Measurements from ENCODE around the gene SMIM3.

Gene SMIM3

DNA sequence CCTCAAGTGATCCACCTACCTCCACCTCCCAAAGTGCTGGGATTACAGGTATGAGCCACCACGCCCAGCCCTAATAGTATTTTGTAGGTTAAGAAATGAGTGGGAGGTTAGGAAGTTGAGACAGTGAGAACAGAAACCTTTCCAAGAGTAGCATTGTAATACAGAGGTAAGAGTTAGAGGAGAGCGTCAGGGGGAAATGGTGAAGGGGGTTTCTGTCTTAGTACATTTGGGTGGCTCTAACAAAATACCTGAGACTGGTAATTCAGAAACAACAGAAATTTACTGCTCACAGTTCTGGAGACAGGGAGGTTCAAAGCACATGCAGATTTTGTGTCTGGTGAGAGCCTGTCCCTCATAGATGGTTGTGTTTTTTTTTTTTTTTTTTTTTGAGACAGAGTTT is 18.8 kb downstream of the SMIM3 start:
- TF ChIP-seq, protein P1, sequence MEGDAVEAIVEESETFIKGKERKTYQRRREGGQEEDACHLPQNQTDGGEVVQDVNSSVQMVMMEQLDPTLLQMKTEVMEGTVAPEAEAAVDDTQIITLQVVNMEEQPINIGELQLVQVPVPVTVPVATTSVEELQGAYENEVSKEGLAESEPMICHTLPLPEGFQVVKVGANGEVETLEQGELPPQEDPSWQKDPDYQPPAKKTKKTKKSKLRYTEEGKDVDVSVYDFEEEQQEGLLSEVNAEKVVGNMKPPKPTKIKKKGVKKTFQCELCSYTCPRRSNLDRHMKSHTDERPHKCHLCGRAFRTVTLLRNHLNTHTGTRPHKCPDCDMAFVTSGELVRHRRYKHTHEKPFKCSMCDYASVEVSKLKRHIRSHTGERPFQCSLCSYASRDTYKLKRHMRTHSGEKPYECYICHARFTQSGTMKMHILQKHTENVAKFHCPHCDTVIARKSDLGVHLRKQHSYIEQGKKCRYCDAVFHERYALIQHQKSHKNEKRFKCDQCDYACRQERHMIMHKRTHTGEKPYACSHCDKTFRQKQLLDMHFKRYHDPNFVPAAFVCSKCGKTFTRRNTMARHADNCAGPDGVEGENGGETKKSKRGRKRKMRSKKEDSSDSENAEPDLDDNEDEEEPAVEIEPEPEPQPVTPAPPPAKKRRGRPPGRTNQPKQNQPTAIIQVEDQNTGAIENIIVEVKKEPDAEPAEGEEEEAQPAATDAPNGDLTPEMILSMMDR (IDR thresholded peaks at IDR 0.05), result no peak
- no peaks in the 10 kb centered on the region for H3K9me3 ChIP-seq

DNA sequence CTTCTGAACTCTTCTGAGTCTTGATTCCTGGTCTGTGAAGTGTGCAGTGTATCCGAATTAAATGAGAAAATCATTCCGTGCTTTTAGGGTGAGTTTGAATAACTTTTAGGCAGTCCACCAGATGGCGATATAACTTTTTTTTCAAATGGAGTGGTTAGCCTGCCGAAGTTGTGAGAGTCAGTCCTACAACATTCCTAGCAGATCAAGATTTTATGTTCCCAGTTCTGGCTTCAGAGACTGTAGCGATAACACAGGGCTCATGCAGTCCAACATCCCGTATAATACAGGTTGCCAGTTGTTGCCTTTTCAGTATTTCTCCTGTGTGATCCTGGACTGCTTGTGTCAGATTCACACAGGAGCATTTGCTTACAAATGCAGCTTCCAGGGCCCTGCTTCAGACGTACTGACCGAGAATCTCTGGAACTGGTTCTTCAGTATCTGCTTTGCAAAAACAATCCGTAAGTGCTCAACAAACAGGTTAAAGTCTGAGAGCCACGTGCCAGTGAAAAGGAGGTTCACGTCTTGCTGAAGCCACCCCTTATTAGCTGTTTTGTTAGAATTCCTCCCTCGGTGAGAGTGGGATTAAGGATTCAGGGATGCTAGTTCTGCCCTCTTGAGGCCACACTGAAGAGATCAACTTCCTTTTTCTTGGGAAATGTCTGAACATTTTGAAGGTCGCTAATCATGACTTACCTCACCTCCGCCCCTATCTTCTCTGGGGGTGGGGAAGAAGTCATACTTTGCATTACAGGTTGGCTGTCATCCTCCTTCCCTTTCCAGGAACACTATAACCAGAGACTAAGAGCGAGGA is 22.8 kb downstream of the SMIM3 start:
- Histone ChIP-seq H3K4me3 (ENCODE audit: low read depth in 1 of 2, low read length in 1 of 2) (peak overlapping the region in 1 of 2 experiments; percentile 28), H3K27me3 (no peaks in the 10 kb centered on the region), H3K4me1 (ENCODE audit: control insufficient read depth in 1 of 2, insufficient read depth in 1 of 2, low read depth in 1 of 2, low read length in 1 of 2) (peaks cover 4 to 12% of the 10 kb centered on the region in 2 experiments), H3K36me3 (peaks cover 7% of the 10 kb centered on the region), H3K27ac (peak overlapping the region; percentile 37), H3K9me3 (no peaks in the 10 kb centered on the region)
- TF ChIP-seq, protein P1 (IDR thresholded peaks at IDR 0.05), result no peak

More for the DNA sequence above, 18.8 kb downstream of the SMIM3 start:
- Histone ChIP-seq H3K4me1 (ENCODE audit: control insufficient read depth in 1 of 2, insufficient read depth in 1 of 2, low read depth in 1 of 2, low read length in 1 of 2) (peaks cover 4 to 12% of the 10 kb centered on the region in 2 experiments), H3K4me3 (ENCODE audit: low read depth in 1 of 2, low read length in 1 of 2) (no peak overlapping the region), H3K27me3 (no peaks in the 10 kb centered on the region), H3K27ac (no peak overlapping the region), H3K36me3 (peaks cover 20% of the 10 kb centered on the region)

DNA sequence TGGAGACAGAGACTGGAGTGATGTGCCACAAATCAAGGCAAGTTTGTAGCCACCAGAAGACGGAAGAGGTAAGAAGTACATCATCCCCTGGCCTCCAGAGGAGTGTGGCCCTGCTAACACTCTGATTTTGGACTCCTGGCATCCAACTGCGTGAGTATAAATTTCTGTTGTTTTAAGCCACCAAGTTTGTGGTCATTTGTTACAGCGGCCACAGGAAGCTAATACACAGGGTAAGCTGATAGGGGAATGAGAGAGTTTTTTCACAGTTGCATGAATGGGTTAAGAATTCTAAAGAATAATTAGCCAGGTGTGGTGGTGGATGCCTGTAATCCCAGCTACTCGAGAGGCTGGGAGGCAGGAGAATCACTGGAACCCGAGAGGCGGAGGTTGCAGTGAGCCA is 25.8 kb downstream of the SMIM3 start:
- H3K4me1 ChIP-seq (ENCODE audit: control insufficient read depth in 1 of 2, insufficient read depth in 1 of 2, low read depth in 1 of 2, low read length in 1 of 2), result peaks cover 4 to 12% of the 10 kb centered on the region in 2 experiments
- no peak overlapping the region for H3K4me3 ChIP-seq (ENCODE audit: low read depth in 1 of 2, low read length in 1 of 2)
- H3K36me3 ChIP-seq, result no peaks in the 10 kb centered on the region
- H3K27ac ChIP-seq, result no peak overlapping the region
- TF ChIP-seq, protein P1 (IDR thresholded peaks at IDR 0.05), result no peak
- no peaks in the 10 kb centered on the region for H3K27me3 ChIP-seq
- no peaks in the 10 kb centered on the region for H3K9me3 ChIP-seq

DNA sequence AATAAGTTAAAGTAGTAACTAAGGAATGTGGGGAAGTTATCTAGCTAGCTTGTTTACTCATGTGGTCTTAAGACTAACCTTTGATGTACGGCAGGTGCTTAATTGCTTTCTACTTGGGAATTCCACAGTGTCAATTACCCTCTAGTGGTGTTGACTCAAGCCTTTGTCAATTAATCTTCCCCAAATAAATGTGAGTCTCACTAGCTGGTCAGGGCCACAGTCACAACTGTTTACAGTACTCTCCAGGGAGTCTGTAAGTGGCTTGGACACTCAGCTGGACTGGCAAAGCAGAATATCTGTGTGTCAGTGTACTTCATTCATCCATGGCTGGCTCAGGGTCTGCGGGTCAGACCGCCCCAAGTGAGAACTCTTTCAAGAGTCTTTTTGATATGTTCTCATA is 30.8 kb downstream of the SMIM3 start:
- Histone ChIP-seq H3K4me3 (ENCODE audit: low read depth in 1 of 2, low read length in 1 of 2) (no peak overlapping the region), H3K27ac (no peak overlapping the region), H3K36me3 (no peaks in the 10 kb centered on the region), H3K4me1 (ENCODE audit: control insufficient read depth in 1 of 2, insufficient read depth in 1 of 2, low read depth in 1 of 2, low read length in 1 of 2) (no peaks in the 10 kb centered on the region), H3K27me3 (no peaks in the 10 kb centered on the region), H3K9me3 (no peaks in the 10 kb centered on the region)
- TF ChIP-seq, protein P1 (IDR thresholded peaks at IDR 0.05), result no peak

DNA sequence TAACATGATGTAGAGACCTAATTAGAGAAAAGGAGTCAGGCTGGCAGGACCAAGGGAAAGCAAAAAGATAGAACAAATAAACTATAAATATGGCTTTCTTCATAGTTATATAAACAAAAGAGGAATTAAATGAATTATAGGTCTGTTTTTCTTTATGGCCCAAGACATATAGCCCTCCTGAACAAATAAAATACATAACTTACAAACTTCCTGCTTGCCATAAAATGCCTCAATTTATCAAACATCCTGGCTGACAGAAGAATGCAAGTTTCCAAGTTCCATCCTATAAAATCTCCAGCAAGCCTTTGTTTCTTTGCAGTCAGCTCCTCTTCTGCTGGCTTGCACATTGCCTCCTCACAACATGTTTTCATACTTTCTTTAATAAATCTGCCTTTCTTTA is 36.5 kb downstream of the SMIM3 start:
- TF ChIP-seq, protein P1 (IDR thresholded peaks at IDR 0.05), result no peak

More for the DNA sequence above, 36.5 kb downstream of the SMIM3 start:
- Histone ChIP-seq H3K4me3 (ENCODE audit: low read depth in 1 of 2, low read length in 1 of 2) (no peak overlapping the region), H3K4me1 (ENCODE audit: control insufficient read depth in 1 of 2, insufficient read depth in 1 of 2, low read depth in 1 of 2, low read length in 1 of 2) (no peaks in the 10 kb centered on the region), H3K27ac (no peak overlapping the region), H3K27me3 (no peaks in the 10 kb centered on the region), H3K9me3 (no peaks in the 10 kb centered on the region), H3K36me3 (no peaks in the 10 kb centered on the region)

All from neutrophil (primary cell).